ENCODE data around the gene TLL1. TPM values are rescaled to one million over a fixed set of nuclear protein-coding genes. Genes with fewer than 3 reads are reported as not detected.

The TLL1 gene
- not detected for total RNA-seq

DNA sequence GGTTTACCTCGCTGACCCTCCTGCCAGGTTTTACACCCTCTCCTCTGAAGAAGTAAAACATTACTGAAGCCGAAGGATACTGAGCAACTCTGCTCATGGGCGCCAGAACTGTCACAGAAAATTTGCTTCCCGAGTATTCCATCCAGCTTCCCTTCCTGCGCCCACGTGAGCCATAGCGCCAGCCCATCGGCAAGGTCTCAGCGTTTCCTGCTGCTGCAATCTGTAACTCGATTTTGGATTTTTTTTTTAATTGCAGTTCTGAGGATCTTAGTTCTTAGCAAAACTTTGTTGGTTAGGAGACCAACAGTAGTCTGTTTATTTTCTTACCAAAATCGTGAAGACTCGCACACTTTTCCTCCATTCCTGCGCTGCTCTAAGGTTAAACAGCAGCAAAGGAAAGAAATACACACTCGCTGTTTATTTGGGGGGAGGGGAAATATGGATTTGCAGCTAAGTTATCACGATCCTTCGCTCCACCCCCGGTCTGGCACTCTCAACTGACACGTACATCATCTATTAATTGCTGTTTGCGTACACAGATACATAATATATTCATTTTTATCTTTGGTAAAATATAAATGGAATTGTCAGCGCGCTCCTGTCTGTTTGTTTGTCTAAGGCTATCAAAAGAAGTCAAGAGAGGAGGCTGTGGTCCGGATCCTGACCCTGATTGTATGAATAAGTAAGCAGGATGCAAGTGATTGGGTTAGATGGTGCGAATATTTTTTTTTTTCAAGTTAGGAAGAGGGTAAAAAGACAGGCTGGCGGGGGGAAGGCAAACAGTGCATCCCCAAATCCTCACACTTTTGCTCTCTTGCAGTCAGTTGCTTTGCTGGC is at the start of gene TLL1:
TLL1 (plus strand) TSS at position 777 of the 837 bp plus-strand sequence. CDS start 668 bp downstream, outside the sequence.
- Mint-ChIP-seq H3K36me3 (ENCODE audit: low read depth) (no peaks in the 10 kb centered on the region), H3K4me3 (no peak within 1 kb of the TSS), H3K27ac (no peak within 1 kb of the TSS), H3K9me3 (no peaks in the 10 kb centered on the region), H3K4me1 (ENCODE audit: low read depth) (no peaks in the 10 kb centered on the region), H3K27me3 (peaks cover 43% of the 10 kb centered on the region)
- ATAC-seq (no peak), DNase-seq (no peak)
- ChIA-PET POLR2A (no interaction called here), CTCF (no interaction called here)
- intact Hi-C loops (cut with micrococcal nuclease), result no loop called here
- TF ChIP-seq, protein P1, sequence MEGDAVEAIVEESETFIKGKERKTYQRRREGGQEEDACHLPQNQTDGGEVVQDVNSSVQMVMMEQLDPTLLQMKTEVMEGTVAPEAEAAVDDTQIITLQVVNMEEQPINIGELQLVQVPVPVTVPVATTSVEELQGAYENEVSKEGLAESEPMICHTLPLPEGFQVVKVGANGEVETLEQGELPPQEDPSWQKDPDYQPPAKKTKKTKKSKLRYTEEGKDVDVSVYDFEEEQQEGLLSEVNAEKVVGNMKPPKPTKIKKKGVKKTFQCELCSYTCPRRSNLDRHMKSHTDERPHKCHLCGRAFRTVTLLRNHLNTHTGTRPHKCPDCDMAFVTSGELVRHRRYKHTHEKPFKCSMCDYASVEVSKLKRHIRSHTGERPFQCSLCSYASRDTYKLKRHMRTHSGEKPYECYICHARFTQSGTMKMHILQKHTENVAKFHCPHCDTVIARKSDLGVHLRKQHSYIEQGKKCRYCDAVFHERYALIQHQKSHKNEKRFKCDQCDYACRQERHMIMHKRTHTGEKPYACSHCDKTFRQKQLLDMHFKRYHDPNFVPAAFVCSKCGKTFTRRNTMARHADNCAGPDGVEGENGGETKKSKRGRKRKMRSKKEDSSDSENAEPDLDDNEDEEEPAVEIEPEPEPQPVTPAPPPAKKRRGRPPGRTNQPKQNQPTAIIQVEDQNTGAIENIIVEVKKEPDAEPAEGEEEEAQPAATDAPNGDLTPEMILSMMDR (IDR thresholded peaks at IDR 0.05), result no peak

DNA sequence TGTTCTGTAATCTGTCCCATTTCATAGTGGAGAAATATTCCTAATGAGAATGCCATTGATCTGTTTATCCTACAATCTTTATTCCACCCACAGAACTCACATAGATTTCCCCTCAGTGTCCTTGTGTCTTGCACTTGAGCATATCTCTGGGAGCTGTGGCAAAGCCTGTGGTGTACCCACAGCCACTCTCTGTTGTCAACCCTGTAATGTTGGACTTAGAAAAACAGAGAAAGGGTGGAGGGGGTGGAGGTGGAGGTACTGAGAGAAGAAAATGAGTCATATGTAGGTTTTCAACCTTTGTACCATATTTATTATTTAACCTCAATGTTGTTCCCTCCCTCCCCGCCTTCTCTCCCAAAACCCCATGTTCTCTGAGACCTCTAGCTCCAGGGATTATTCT is 46.9 kb upstream of the TLL1 start:
- DNase-seq, result no peak
- Mint-ChIP-seq H3K36me3 (ENCODE audit: low read depth) (no peaks in the 10 kb centered on the region), H3K4me1 (ENCODE audit: low read depth) (no peaks in the 10 kb centered on the region), H3K9me3 (peaks cover 6% of the 10 kb centered on the region), H3K27me3 (no peaks in the 10 kb centered on the region), H3K27ac (no peak overlapping the region), H3K4me3 (no peak overlapping the region)
- ATAC-seq, result no peak
- TF ChIP-seq, protein P1 (IDR thresholded peaks at IDR 0.05), result no peak
- POLR2A ChIA-PET, result no interaction called here
- intact Hi-C loops (cut with micrococcal nuclease), result no loop called here
- CTCF ChIA-PET, result no interaction called here

DNA sequence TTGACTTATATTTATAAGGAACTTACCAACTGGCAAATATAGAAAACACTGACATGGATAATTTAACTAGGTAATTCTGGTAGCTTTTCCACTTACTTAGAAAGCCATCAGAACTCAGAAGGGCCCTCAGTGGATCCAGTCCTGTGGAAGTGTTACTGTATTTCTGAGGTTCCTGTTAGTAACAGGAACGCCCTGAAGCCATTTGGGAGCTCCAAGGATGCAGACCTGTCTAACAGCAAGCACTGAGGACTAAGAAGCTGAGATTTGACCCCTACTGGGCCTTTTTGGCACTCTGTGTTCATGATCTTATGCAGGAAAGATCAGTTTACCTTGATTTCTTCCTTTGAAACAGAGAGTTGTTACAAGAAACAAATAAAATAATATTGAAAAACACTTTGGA is 46.0 kb upstream of the TLL1 start:
- no peaks in the 10 kb centered on the region for H3K36me3 Mint-ChIP-seq (ENCODE audit: low read depth)
- intact Hi-C loops (cut with micrococcal nuclease), result no loop called here
- ATAC-seq, result no peak
- H3K27me3 Mint-ChIP-seq, result no peaks in the 10 kb centered on the region
- peaks cover 8% of the 10 kb centered on the region for H3K9me3 Mint-ChIP-seq
- no peak overlapping the region for H3K4me3 Mint-ChIP-seq
- no peak for DNase-seq
- ChIA-PET POLR2A (no interaction called here), CTCF (no interaction called here)
- H3K27ac Mint-ChIP-seq, result no peak overlapping the region
- no peaks in the 10 kb centered on the region for H3K4me1 Mint-ChIP-seq (ENCODE audit: low read depth)
- TF ChIP-seq, protein P1 (IDR thresholded peaks at IDR 0.05), result no peak

DNA sequence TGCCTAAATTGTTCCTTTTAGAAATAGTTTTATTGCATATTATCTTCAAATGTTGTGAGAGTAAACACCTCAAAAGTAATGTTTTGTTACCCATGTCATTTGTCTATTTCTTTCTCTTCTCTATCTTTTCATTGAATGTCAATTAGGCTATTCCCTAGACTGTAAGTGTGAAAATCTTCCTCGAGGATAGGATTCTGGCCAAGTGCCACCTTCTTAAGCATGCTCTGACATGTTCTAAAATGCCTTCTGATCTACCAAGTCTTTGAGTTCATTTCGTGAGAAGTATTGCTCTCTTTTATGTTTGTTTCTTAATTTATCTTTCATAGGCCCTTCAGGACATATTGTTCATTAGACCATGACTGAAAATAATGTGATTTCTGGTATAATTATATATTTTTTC is 44.1 kb upstream of the TLL1 start:
- no peak overlapping the region for H3K27ac Mint-ChIP-seq

DNA sequence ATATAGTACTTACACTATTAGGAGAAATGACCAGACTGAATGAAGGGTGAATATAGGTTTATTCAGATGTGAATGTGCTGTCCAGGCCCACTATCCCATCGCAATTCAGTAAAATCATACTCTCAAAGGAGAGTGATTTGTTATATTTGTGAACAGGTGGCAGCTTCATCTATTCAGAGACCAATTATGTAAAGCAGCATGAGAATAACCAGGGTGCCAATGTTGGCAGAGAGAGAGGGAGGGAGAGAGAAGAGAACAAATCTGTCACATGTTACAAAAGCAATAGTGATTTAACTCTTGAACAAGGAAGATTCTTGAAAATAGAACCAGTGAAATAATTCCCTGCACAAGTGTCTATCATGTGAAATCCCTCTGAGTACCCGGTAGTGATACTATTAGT is 38.9 kb upstream of the TLL1 start:
- intact Hi-C loops (cut with micrococcal nuclease), result no loop called here
- TF ChIP-seq, protein P1 (IDR thresholded peaks at IDR 0.05), result no peak
- ATAC-seq (no peak), DNase-seq (no peak)
- H3K36me3 Mint-ChIP-seq (ENCODE audit: low read depth), result no peaks in the 10 kb centered on the region
- H3K4me1 Mint-ChIP-seq (ENCODE audit: low read depth), result no peaks in the 10 kb centered on the region
- H3K27me3 Mint-ChIP-seq, result no peaks in the 10 kb centered on the region
- H3K4me3 Mint-ChIP-seq, result no peak overlapping the region
- no peak overlapping the region for H3K27ac Mint-ChIP-seq
- H3K9me3 Mint-ChIP-seq, result peaks cover 3% of the 10 kb centered on the region
- ChIA-PET CTCF (interaction anchor here (0.7 to 0.9 kb wide), 2 partner anchors 36 to 68 kb away, joined by 3 read pairs; no protein-coding TSS in a partner anchor), POLR2A (no interaction called here)

More for the DNA sequence above, 44.1 kb upstream of the TLL1 start:
- POLR2A ChIA-PET, result no interaction called here
- CTCF ChIA-PET, result no interaction called here
- Mint-ChIP-seq H3K27me3 (no peaks in the 10 kb centered on the region), H3K9me3 (peaks cover 7% of the 10 kb centered on the region), H3K4me1 (ENCODE audit: low read depth) (no peaks in the 10 kb centered on the region), H3K4me3 (no peak overlapping the region), H3K36me3 (ENCODE audit: low read depth) (no peaks in the 10 kb centered on the region)
- intact Hi-C loops (cut with micrococcal nuclease), result no loop called here
- DNase-seq, result no peak
- ATAC-seq, result no peak
- TF ChIP-seq, protein P1 (IDR thresholded peaks at IDR 0.05), result no peak
